ENCODE measurements around the gene CHD3.

DNA sequence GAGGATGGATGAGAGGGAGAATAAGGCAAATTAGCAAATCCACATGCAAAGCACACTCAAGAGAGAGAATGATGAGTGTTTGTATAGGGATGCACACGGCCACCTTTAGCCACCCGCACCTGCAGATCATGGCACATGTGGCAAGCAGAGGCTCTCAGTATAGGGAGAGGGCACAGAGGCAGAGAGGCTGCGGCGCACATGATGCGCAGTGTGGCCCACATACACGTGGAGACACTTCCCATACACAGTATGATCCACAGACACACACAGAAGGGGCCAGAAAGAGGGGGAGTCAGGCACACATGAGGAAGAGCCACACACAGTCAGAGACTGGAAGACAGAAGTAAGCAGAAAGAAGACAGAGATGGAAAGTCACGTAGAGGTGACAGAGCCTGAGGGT, 6.5 kb upstream of the CHD3 start:
- no peak for TF ChIP-seq POLR2AphosphoS5 (IDR thresholded peaks at IDR 0.05)
- TF ChIP-seq, protein P1, sequence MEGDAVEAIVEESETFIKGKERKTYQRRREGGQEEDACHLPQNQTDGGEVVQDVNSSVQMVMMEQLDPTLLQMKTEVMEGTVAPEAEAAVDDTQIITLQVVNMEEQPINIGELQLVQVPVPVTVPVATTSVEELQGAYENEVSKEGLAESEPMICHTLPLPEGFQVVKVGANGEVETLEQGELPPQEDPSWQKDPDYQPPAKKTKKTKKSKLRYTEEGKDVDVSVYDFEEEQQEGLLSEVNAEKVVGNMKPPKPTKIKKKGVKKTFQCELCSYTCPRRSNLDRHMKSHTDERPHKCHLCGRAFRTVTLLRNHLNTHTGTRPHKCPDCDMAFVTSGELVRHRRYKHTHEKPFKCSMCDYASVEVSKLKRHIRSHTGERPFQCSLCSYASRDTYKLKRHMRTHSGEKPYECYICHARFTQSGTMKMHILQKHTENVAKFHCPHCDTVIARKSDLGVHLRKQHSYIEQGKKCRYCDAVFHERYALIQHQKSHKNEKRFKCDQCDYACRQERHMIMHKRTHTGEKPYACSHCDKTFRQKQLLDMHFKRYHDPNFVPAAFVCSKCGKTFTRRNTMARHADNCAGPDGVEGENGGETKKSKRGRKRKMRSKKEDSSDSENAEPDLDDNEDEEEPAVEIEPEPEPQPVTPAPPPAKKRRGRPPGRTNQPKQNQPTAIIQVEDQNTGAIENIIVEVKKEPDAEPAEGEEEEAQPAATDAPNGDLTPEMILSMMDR (IDR thresholded peaks at IDR 0.05): no peak
- TF ChIP-seq EP300 (IDR thresholded peaks at IDR 0.05): no peak
- no peak for TF ChIP-seq POLR2A (IDR thresholded peaks at IDR 0.05)
